ENCODE data around the gene UNC5C. TPM values are rescaled to one million over a fixed set of nuclear protein-coding genes. Genes with fewer than 3 reads are reported as not detected.

The UNC5C gene
- polyA plus RNA-seq, 1 experiment, result not detected

- H3K36me3 ChIP-seq (ENCODE audit: control insufficient read depth, insufficient read depth, low read length), result no peaks in the 10 kb centered on the region
- CTCF ChIA-PET, result no interaction called here
These were observed 85.9 kb downstream of the UNC5C start for GRCh38 chr4:95462921-95463320.

GRCh38 chr4:95457353-95457752, 91.4 kb downstream of the UNC5C start:
- Histone ChIP-seq H3K27me3 (ENCODE audit: control insufficient read depth, insufficient read depth, low read length) (no peaks in the 10 kb centered on the region), H3K4me3 (ENCODE audit: low read depth, low read length) (no peak overlapping the region), H3K36me3 (ENCODE audit: control insufficient read depth, insufficient read depth, low read length) (no peaks in the 10 kb centered on the region)
- DNase-seq (ENCODE audit: low read depth), result no peak
- CTCF ChIA-PET, result no interaction called here
- no peak for TF ChIP-seq CTCF (IDR thresholded peaks at IDR 0.05; ENCODE audit: insufficient read depth, low read depth, low read length)
- POLR2A ChIA-PET, result no interaction called here

More at GRCh38 chr4:95462921-95463320, 85.9 kb downstream of the UNC5C start:
- no peak for DNase-seq (ENCODE audit: low read depth)
- POLR2A ChIA-PET, result no interaction called here
- Histone ChIP-seq H3K4me3 (ENCODE audit: low read depth, low read length) (no peak overlapping the region), H3K27me3 (ENCODE audit: control insufficient read depth, insufficient read depth, low read length) (no peaks in the 10 kb centered on the region)
- TF ChIP-seq CTCF (IDR thresholded peaks at IDR 0.05; ENCODE audit: insufficient read depth, low read depth, low read length), result no peak

- TF ChIP-seq CTCF (IDR thresholded peaks at IDR 0.05; ENCODE audit: insufficient read depth, low read depth, low read length), result no peak
- no peak for DNase-seq (ENCODE audit: low read depth)
- ChIA-PET POLR2A (no interaction called here), CTCF (no interaction called here)
- Histone ChIP-seq H3K4me3 (ENCODE audit: low read depth, low read length) (no peak overlapping the region), H3K36me3 (ENCODE audit: control insufficient read depth, insufficient read depth, low read length) (no peaks in the 10 kb centered on the region), H3K27me3 (ENCODE audit: control insufficient read depth, insufficient read depth, low read length) (no peaks in the 10 kb centered on the region)
These were observed 98.5 kb downstream of the UNC5C start for GRCh38 chr4:95450294-95450693.

GRCh38 chr4:95446173-95446572, 102.6 kb downstream of the UNC5C start:
- no peaks in the 10 kb centered on the region for H3K36me3 ChIP-seq (ENCODE audit: control insufficient read depth, insufficient read depth, low read length)
- no peak for TF ChIP-seq CTCF (IDR thresholded peaks at IDR 0.05; ENCODE audit: insufficient read depth, low read depth, low read length)
- no peaks in the 10 kb centered on the region for H3K27me3 ChIP-seq (ENCODE audit: control insufficient read depth, insufficient read depth, low read length)
- POLR2A ChIA-PET, result no interaction called here
- CTCF ChIA-PET, result no interaction called here
- no peak for DNase-seq (ENCODE audit: low read depth)
- no peak overlapping the region for H3K4me3 ChIP-seq (ENCODE audit: low read depth, low read length)

- H3K4me3 ChIP-seq (ENCODE audit: low read depth, low read length), result no peak overlapping the region
- ChIA-PET POLR2A (no interaction called here), CTCF (no interaction called here)
- no peaks in the 10 kb centered on the region for H3K27me3 ChIP-seq (ENCODE audit: control insufficient read depth, insufficient read depth, low read length)
- no peaks in the 10 kb centered on the region for H3K36me3 ChIP-seq (ENCODE audit: control insufficient read depth, insufficient read depth, low read length)
- TF ChIP-seq CTCF (IDR thresholded peaks at IDR 0.05; ENCODE audit: insufficient read depth, low read depth, low read length), result no peak
- no peak for DNase-seq (ENCODE audit: low read depth)
These were observed 103.5 kb downstream of the UNC5C start for GRCh38 chr4:95445251-95445650.
